NB4 (cell line): ENCODE measurements around the gene RELCH.
"Not testable (repeated sequence)": the region's sequence is repeated elsewhere in the genome, so short reads cannot be mapped to it uniquely, and the experiment has no call there.

Source experiments
- DNase-seq: peaks from one replicate; pipeline ENCODE4 v3.0.0; 2010; ENCODE audit warnings: low read depth
- H3K4me3 ChIP-seq: one replicate; pipeline ENCODE4 v1.5.1; 2011; ENCODE audit warnings: mild to moderate bottlenecking, low read depth, low read length, moderate library complexity
- MYC ChIP-seq: IDR thresholded peaks from 2 replicates; pipeline ENCODE4 v1.6.1; 2011; ENCODE audit warnings: low read depth, low read length
- POLR2A ChIP-seq: IDR thresholded peaks from 2 replicates; pipeline ENCODE4 v1.6.1; 2011; ENCODE audit warnings: mild to moderate bottlenecking; ENCODE audit not compliant: insufficient read length; ENCODE audit errors: extremely low read depth
- TF ChIP-seq, protein P1 (sequence below): IDR thresholded peaks from 2 replicates; pipeline ENCODE4 v1.6.1; 2011; ENCODE audit warnings: low read depth, low read length
- TF ChIP-seq, protein P2 (sequence below): IDR thresholded peaks from one replicate; pipeline ENCODE4 v1.5.1; 2012; ENCODE audit warnings: low read depth, low read length

The RELCH gene

DNA sequence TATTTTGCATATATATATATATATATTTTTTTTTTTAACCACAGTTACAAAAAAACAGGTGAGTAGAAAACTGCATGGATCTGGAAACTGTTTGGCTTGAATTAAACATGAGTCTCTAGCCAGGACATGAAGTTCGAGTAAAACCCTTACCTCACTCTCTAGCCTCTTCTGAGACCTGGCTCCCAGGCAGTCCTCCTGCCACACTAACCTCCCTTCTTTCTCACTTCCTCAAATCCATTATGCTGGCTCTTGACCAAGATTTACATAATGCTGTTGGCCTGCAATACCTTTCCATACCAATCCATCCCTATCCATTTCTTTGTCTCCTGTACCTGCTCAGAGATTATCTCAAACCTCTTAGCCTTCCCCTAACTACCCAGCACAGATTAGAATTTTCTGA is 34.2 kb upstream of the RELCH start:
- TF ChIP-seq, protein P1, sequence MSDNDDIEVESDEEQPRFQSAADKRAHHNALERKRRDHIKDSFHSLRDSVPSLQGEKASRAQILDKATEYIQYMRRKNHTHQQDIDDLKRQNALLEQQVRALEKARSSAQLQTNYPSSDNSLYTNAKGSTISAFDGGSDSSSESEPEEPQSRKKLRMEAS: no peak
- TF ChIP-seq, protein P2, sequence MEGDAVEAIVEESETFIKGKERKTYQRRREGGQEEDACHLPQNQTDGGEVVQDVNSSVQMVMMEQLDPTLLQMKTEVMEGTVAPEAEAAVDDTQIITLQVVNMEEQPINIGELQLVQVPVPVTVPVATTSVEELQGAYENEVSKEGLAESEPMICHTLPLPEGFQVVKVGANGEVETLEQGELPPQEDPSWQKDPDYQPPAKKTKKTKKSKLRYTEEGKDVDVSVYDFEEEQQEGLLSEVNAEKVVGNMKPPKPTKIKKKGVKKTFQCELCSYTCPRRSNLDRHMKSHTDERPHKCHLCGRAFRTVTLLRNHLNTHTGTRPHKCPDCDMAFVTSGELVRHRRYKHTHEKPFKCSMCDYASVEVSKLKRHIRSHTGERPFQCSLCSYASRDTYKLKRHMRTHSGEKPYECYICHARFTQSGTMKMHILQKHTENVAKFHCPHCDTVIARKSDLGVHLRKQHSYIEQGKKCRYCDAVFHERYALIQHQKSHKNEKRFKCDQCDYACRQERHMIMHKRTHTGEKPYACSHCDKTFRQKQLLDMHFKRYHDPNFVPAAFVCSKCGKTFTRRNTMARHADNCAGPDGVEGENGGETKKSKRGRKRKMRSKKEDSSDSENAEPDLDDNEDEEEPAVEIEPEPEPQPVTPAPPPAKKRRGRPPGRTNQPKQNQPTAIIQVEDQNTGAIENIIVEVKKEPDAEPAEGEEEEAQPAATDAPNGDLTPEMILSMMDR: no peak
- TF ChIP-seq POLR2A (no peak), MYC (no peak)
- H3K4me3 ChIP-seq: no peak overlapping the region
- no peak for DNase-seq

DNA sequence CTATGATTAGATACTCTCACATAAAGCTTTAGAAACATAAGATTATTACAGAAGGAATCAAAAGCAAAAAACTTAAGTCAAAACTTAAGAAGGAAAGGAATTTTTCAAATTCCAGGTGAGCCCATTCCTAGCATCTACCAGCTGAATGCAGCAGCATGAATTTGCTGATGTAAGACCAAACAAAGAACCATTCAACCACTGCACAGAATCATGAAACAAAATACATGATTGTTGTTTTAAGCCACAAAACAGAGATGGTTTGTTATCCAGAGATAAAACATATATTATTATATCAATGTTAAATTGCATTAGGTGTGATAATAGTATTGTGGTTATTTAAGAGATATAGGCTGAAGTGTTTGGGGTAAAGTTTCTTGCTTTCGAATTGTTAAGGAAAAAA is 29.2 kb upstream of the RELCH start:
- no peak overlapping the region for H3K4me3 ChIP-seq
- no peak for DNase-seq
- TF ChIP-seq MYC: no peak
- TF ChIP-seq, protein P2: no peak
- TF ChIP-seq, protein P1: no peak
- TF ChIP-seq POLR2A: no peak

DNA sequence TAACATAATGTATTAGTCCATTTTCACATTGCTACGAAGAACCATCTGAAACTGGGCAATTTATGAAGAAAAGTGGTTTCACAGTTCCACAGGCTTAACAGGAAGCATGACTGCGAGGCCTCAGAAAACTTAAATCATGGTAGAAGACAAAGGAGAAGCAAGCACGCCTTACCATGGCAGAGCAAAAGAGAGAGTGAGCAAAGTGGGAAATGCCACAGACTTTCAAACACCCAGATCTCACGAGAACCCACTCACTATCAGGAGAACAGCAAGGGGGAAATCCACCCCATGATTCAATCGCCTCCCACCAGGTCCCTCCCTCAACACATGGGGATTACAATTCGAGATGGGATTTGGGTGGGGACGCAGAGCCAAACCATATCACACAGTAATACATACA is 22.7 kb upstream of the RELCH start:
- no peak overlapping the region for H3K4me3 ChIP-seq
- no peak for TF ChIP-seq MYC
- TF ChIP-seq, protein P1: no peak
- TF ChIP-seq POLR2A: no peak
- no peak for DNase-seq

DNA sequence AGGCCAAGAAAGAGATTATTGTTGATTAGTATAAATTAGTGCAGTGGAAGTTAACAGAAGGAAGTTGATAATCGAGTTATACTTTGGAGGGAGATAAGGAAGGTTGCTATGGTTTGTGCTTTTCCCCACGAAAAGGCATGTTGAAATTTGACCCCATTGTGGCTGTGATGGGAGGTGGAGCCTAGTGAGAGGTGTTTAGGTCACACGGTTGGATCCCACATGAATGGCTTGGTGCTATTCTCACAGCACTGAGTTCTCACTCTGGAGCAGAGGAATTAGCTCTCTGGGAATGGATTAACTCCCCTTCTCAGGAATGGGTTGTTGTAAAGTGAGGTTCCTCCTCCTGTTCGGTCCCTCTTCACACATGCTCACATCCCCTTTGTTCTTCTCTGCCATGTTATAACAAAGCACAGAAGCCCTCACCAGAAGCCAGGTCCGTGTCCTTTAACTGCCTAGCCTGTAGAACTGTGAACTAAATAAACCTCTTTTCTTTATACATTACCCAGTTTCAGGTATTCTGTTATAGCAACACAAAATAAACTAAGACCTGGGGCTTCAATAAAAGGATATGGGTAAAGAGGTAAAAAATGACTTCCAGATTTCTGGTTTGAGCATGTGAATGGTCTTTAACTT is 22.1 kb upstream of the RELCH start:
- no peak for DNase-seq
- no peak overlapping the region for H3K4me3 ChIP-seq
- TF ChIP-seq MYC: no peak
- TF ChIP-seq, protein P2: no peak
- TF ChIP-seq POLR2A: no peak
- TF ChIP-seq, protein P1: no peak

DNA sequence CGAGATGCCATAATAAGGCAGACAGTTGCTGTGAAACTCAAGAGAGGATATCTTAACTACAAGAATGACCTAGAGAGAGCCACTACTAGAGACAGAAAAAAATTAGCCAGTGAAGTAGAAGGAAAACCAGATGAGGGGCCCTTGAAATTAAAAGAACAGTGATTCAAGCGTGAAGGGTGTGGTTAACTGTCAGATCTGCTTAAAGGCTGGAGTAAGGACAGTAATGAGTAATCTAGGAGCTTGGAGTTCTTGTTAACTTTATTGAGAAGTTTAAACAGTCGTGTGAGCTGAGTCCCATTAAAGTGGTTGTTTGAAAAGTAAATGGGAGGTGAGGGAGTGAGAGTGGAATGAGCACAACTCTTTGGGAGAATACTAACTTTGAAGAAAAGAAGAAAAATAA is 21.5 kb upstream of the RELCH start:
- no peak for DNase-seq
- TF ChIP-seq, protein P2: no peak
- TF ChIP-seq, protein P1: no peak
- no peak for TF ChIP-seq MYC
- no peak for TF ChIP-seq POLR2A
- H3K4me3 ChIP-seq: no peak overlapping the region

DNA sequence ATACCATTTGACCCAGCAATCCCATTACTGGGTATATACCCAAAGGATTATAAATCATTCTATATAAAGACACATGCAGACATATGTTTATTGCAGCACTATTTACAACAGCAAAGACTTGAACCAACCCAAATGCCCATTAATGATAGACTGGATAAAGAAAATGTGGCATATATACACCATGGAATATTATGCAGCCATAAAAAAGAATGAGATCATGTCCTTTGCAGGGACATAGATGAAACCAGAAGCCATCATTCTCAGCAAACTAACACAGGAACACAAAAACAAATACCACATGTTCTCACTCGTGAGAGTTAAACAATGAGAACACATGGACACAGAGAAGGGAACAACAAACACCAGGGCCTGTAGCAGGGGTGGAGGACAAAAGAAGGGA is 20.5 kb upstream of the RELCH start:
- not testable (repeated sequence) for H3K4me3 ChIP-seq, DNase-seq

DNA sequence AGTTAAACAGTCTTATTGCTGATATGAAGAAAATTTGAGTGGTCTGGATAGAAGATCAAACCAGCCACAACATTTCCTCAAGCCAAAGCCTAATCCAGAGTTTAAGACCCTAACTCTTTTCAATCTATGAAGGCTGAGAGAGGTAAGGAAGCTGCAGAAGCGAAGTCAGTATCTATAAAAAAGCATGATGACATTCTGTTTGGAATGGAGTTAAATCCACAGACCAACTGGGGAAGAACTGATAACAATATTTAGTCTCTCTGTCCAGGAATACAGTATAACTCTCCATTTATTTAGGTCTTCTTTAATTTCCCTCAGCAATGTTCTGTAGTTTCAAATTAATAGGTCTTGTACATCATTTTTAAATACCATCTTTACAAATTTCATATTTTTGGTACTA is 16.2 kb upstream of the RELCH start:
- TF ChIP-seq, protein P1: no peak
- TF ChIP-seq MYC (no peak), POLR2A (no peak)
- TF ChIP-seq, protein P2: no peak
- no peak for DNase-seq
- no peak overlapping the region for H3K4me3 ChIP-seq
